ENCODE results near the gene MMP12.

Gene MMP12

DNA sequence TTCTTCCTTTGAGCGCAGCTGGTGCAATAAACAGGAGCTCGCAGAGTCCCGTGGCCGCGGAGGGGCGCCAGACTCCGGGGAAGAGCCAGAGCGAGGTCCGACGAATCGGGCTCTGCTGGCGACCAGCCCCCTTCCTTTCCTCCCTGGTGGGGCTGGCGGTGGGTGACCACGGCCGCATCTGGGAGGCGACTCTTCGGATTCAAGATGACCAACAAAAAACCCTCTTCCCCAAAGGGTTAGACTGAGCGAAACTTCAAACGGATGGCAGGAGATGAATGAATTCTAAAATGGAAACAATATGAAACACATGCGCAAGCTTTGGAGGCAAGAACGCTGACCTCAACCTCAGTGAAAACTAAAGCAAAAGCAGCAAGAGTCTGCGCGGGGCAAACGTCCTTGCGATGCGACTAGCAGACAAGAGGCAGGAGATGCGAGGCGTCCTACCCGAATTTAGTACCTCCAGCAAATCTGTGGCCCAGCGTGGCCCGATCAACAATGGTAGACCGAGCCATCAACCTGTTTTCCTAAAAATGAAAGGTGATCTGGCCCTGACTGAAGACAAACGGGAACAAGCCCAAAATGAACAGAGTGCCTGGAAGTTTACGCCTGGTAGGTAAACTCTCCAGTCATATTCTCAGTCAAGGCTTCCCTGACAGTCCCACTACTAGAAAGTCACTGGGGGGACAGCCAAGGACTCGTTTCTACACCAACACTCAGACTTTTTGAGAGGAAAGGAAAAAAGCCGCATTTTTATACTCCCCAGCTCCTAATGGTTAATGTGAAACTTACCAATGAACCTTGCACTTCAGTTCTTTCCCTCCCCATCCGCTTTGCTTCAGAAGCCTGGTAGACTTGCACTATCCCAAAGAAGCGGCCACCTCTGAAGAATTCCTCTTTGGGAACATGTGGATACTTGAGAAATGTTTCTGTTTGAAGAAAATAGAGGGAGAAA is 43.0 kb downstream of the MMP12 start:
- no peak overlapping the region for H2AK5ac ChIP-seq (ENCODE audit: low read length, severe bottlenecking)
- H3K14ac ChIP-seq (ENCODE audit: low read length in 2 of 2), result no peak overlapping the region
- peak overlapping the region in 1 of 2 experiments; percentile 77 for H3K4me3 ChIP-seq (ENCODE audit: insufficient read depth in 1 of 2, low read depth in 1 of 2, low read length in 2 of 2)
- no peak overlapping the region for H4K8ac ChIP-seq (ENCODE audit: low read length)
- H2BK15ac ChIP-seq (ENCODE audit: low read depth, poor library complexity, severe bottlenecking), result no peak overlapping the region
- peak; percentile 19 for DNase-seq
- H3K4me1 ChIP-seq (ENCODE audit: control insufficient read depth, insufficient read depth, low read depth, low read length), result no peaks in the 10 kb centered on the region
- no peak overlapping the region for H3K4me2 ChIP-seq (ENCODE audit: low read length, poor library complexity, severe bottlenecking)
- no peaks in the 10 kb centered on the region for H3K79me1 ChIP-seq (replicated peaks; ENCODE audit: low read length, poor library complexity, severe bottlenecking)
- no peak overlapping the region for H2BK5ac ChIP-seq (ENCODE audit: low read depth, low read length, poor library complexity, severe bottlenecking)
- no peak overlapping the region for H2BK12ac ChIP-seq (ENCODE audit: low read length in 2 of 2)
- no peak overlapping the region for H2BK120ac ChIP-seq (ENCODE audit: low read depth, low read length)
- H3K9ac ChIP-seq (ENCODE audit: low read length), result peak overlapping the region; percentile 83
- no peak overlapping the region for H4K91ac ChIP-seq (ENCODE audit: low read length)
- H3K36me3 ChIP-seq (ENCODE audit: control insufficient read depth in 1 of 2, insufficient read depth in 2 of 2, low read depth in 1 of 2, low read length in 2 of 2), result no peaks in the 10 kb centered on the region
- H2AFZ ChIP-seq (ENCODE audit: low read depth, low read length), result no peak overlapping the region
- no peak overlapping the region for H3K4ac ChIP-seq (ENCODE audit: low read depth in 1 of 2, low read length in 2 of 2)
- 62% methylated on average over 35 of the region's 38 CpGs for WGBS
- no peaks in the 10 kb centered on the region for H3K27me3 ChIP-seq (ENCODE audit: control insufficient read depth in 1 of 2, insufficient read depth in 1 of 2, low read length in 2 of 2)
- H3K27ac ChIP-seq (ENCODE audit: low read length, poor library complexity, severe bottlenecking), result no peak overlapping the region
- no peaks in the 10 kb centered on the region for H3K9me3 ChIP-seq (ENCODE audit: control insufficient read depth, low read length)
- H3K23ac ChIP-seq (ENCODE audit: low read length in 2 of 2), result no peak overlapping the region
- H3K18ac ChIP-seq (ENCODE audit: low read depth in 1 of 2, low read length in 2 of 2), result no peak overlapping the region

DNA sequence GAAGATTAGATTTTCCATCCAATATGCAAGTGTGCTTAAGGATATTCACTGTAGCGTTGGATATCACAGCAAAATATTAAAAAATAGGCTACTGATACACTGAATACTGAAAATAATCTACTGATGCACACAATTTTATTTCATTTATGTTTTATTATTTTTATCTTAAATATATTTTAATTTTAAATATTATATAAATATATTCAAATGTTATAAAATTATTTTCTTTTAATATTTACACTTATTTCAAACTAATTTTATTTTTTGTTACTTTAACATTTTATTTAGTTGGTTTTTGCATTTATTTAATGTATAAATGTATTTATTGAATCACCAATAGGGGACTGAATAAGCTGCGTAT is 43.7 kb downstream of the MMP12 start:
- Histone ChIP-seq H3K4me1 (ENCODE audit: control insufficient read depth, insufficient read depth, low read depth, low read length) (no peaks in the 10 kb centered on the region), H4K8ac (ENCODE audit: low read length) (no peak overlapping the region), H3K79me1 (replicated peaks; ENCODE audit: low read length, poor library complexity, severe bottlenecking) (no peaks in the 10 kb centered on the region), H3K36me3 (ENCODE audit: control insufficient read depth in 1 of 2, insufficient read depth in 2 of 2, low read depth in 1 of 2, low read length in 2 of 2) (no peaks in the 10 kb centered on the region), H3K27me3 (ENCODE audit: control insufficient read depth in 1 of 2, insufficient read depth in 1 of 2, low read length in 2 of 2) (no peaks in the 10 kb centered on the region), H3K4me3 (ENCODE audit: insufficient read depth in 1 of 2, low read depth in 1 of 2, low read length in 2 of 2) (peak overlapping the region in 1 of 2 experiments; percentile 77), H3K4me2 (ENCODE audit: low read length, poor library complexity, severe bottlenecking) (no peak overlapping the region), H3K9ac (ENCODE audit: low read length) (peak overlapping the region; percentile 83), H2BK120ac (ENCODE audit: low read depth, low read length) (no peak overlapping the region), H2AK5ac (ENCODE audit: low read length, severe bottlenecking) (no peak overlapping the region), H3K27ac (ENCODE audit: low read length, poor library complexity, severe bottlenecking) (no peak overlapping the region), H4K91ac (ENCODE audit: low read length) (no peak overlapping the region), H3K18ac (ENCODE audit: low read depth in 1 of 2, low read length in 2 of 2) (no peak overlapping the region), H3K9me3 (ENCODE audit: control insufficient read depth, low read length) (no peaks in the 10 kb centered on the region), H3K23ac (ENCODE audit: low read length in 2 of 2) (no peak overlapping the region), H3K4ac (ENCODE audit: low read depth in 1 of 2, low read length in 2 of 2) (no peak overlapping the region), H2AFZ (ENCODE audit: low read depth, low read length) (no peak overlapping the region), H2BK12ac (ENCODE audit: low read length in 2 of 2) (no peak overlapping the region), H2BK5ac (ENCODE audit: low read depth, low read length, poor library complexity, severe bottlenecking) (no peak overlapping the region), H3K14ac (ENCODE audit: low read length in 2 of 2) (no peak overlapping the region), H2BK15ac (ENCODE audit: low read depth, poor library complexity, severe bottlenecking) (no peak overlapping the region)
- WGBS, result 82% methylated on average over 1 of the region's 2 CpGs
- DNase-seq, result no peak

DNA sequence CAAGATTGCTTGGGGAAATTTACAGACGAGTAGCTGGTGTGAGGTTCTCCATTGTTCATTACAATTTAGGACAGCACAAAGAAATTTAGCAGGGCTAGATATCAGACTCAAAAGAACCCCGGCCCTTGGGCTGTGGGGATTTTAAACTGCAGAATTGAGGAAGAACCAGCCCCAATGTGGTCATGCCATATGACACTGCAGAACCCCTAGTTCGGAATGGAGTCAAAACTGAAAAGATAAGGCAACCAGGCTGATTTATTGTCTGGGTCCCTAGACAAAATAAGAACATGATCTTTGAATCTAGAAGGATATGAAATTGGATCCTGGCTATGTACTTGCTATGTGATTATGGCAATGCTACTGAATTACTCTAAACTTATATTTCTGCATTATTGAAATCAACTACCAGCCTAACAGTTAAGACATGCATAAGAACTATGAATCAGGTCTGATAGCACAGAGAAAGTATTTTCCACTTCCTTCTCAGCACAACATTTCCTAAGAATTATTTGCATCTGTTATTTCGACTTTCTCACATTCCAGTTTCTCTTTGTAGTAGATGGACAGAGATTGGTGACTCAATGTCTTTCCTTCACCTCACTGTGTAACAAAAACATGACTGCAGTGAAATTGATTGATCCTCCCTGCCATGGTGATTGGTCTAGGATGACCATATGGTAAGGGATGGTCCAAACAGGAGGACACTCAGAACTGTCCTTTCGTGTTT is 44.6 kb downstream of the MMP12 start:
- H3K27me3 ChIP-seq (ENCODE audit: control insufficient read depth in 1 of 2, insufficient read depth in 1 of 2, low read length in 2 of 2), result no peaks in the 10 kb centered on the region
- H4K91ac ChIP-seq (ENCODE audit: low read length), result no peak overlapping the region
- no peaks in the 10 kb centered on the region for H3K79me1 ChIP-seq (replicated peaks; ENCODE audit: low read length, poor library complexity, severe bottlenecking)
- no peak overlapping the region for H2AFZ ChIP-seq (ENCODE audit: low read depth, low read length)
- no peak overlapping the region for H2BK5ac ChIP-seq (ENCODE audit: low read depth, low read length, poor library complexity, severe bottlenecking)
- H3K18ac ChIP-seq (ENCODE audit: low read depth in 1 of 2, low read length in 2 of 2), result no peak overlapping the region
- H3K27ac ChIP-seq (ENCODE audit: low read length, poor library complexity, severe bottlenecking), result no peak overlapping the region
- H3K23ac ChIP-seq (ENCODE audit: low read length in 2 of 2), result no peak overlapping the region
- no peaks in the 10 kb centered on the region for H3K9me3 ChIP-seq (ENCODE audit: control insufficient read depth, low read length)
- no peak for DNase-seq
- H3K36me3 ChIP-seq (ENCODE audit: control insufficient read depth in 1 of 2, insufficient read depth in 2 of 2, low read depth in 1 of 2, low read length in 2 of 2), result no peaks in the 10 kb centered on the region
- H3K14ac ChIP-seq (ENCODE audit: low read length in 2 of 2), result no peak overlapping the region
- peak overlapping the region; percentile 49 for H4K8ac ChIP-seq (ENCODE audit: low read length)
- no peak overlapping the region for H3K4me3 ChIP-seq (ENCODE audit: insufficient read depth in 1 of 2, low read depth in 1 of 2, low read length in 2 of 2)
- H3K4me2 ChIP-seq (ENCODE audit: low read length, poor library complexity, severe bottlenecking), result no peak overlapping the region
- no peak overlapping the region for H2BK15ac ChIP-seq (ENCODE audit: low read depth, poor library complexity, severe bottlenecking)
- no peak overlapping the region for H2BK12ac ChIP-seq (ENCODE audit: low read length in 2 of 2)
- WGBS, result 83% methylated on average over 4 of the region's 5 CpGs
- no peak overlapping the region for H2BK120ac ChIP-seq (ENCODE audit: low read depth, low read length)
- H2AK5ac ChIP-seq (ENCODE audit: low read length, severe bottlenecking), result no peak overlapping the region
- H3K4me1 ChIP-seq (ENCODE audit: control insufficient read depth, insufficient read depth, low read depth, low read length), result no peaks in the 10 kb centered on the region
- peak overlapping the region; percentile 10 for H3K9ac ChIP-seq (ENCODE audit: low read length)
- no peak overlapping the region for H3K4ac ChIP-seq (ENCODE audit: low read depth in 1 of 2, low read length in 2 of 2)

DNA sequence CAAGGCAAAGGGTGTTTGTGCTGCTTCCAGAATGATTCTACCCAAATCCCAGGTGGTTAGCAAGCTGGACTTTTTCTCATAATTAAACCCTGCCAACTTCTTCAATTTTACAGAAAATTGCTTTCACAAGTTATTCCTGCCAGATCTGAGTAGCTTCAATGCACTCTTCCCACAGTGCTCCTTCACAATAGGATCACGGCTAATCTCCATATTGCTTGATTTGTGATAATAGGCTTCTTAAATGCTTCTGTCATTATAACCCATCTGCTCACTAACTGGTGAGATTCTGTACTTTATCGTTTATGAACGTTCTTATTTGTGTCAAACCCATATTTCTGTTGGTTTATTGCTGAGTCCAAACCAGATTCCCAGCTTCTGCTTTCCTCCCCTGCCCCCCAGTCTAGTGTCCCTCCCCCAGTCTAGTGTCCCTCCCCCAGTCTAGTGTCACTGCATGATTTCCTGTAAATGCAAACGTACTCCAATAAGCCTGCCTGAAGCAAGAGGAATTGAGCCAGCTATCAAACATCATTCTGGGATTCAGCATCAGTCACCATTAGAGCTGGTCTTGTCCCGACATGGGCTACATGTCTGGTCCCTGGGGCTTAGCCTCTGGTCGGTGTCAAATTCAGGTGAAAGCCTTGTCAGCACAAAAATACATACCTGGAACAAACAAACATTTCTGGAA is 45.3 kb downstream of the MMP12 start:
- Histone ChIP-seq H3K23ac (ENCODE audit: low read length in 2 of 2) (no peak overlapping the region), H3K9me3 (ENCODE audit: control insufficient read depth, low read length) (no peaks in the 10 kb centered on the region), H2BK15ac (ENCODE audit: low read depth, poor library complexity, severe bottlenecking) (no peak overlapping the region), H2AK5ac (ENCODE audit: low read length, severe bottlenecking) (no peak overlapping the region), H2BK120ac (ENCODE audit: low read depth, low read length) (no peak overlapping the region), H3K9ac (ENCODE audit: low read length) (no peak overlapping the region), H4K8ac (ENCODE audit: low read length) (no peak overlapping the region), H2AFZ (ENCODE audit: low read depth, low read length) (no peak overlapping the region), H3K27ac (ENCODE audit: low read length, poor library complexity, severe bottlenecking) (no peak overlapping the region), H3K4me1 (ENCODE audit: control insufficient read depth, insufficient read depth, low read depth, low read length) (no peaks in the 10 kb centered on the region), H3K14ac (ENCODE audit: low read length in 2 of 2) (no peak overlapping the region), H3K27me3 (ENCODE audit: control insufficient read depth in 1 of 2, insufficient read depth in 1 of 2, low read length in 2 of 2) (no peaks in the 10 kb centered on the region), H3K4me2 (ENCODE audit: low read length, poor library complexity, severe bottlenecking) (no peak overlapping the region), H3K36me3 (ENCODE audit: control insufficient read depth in 1 of 2, insufficient read depth in 2 of 2, low read depth in 1 of 2, low read length in 2 of 2) (no peaks in the 10 kb centered on the region), H3K18ac (ENCODE audit: low read depth in 1 of 2, low read length in 2 of 2) (no peak overlapping the region), H2BK5ac (ENCODE audit: low read depth, low read length, poor library complexity, severe bottlenecking) (no peak overlapping the region), H3K79me1 (replicated peaks; ENCODE audit: low read length, poor library complexity, severe bottlenecking) (no peaks in the 10 kb centered on the region), H3K4ac (ENCODE audit: low read depth in 1 of 2, low read length in 2 of 2) (no peak overlapping the region), H4K91ac (ENCODE audit: low read length) (no peak overlapping the region), H3K4me3 (ENCODE audit: insufficient read depth in 1 of 2, low read depth in 1 of 2, low read length in 2 of 2) (no peak overlapping the region), H2BK12ac (ENCODE audit: low read length in 2 of 2) (no peak overlapping the region)
- 95% methylated on average over 5 of the region's 6 CpGs for WGBS
- no peak for DNase-seq
